NCI-H748 (cell line): ENCODE results near the gene RBFOX1.
"Not testable (repeated sequence)": the region's sequence is repeated elsewhere in the genome, so short reads cannot be mapped to it uniquely, and the experiment has no call there.

Experiments used
- DNase-seq: peaks from one replicate; lab custom pipeline; 2025; ENCODE audit not compliant: unreplicated experiment; lab: John Stamatoyannopoulos, UW

The RBFOX1 gene

GRCh38 chr16:7456211-7456610 is 123.6 kb downstream of the RBFOX1 start:
- DNase-seq: peak; percentile 97

GRCh38 chr16:7458144-7458543 is 125.5 kb downstream of the RBFOX1 start:
- DNase-seq: no peak

GRCh38 chr16:7470344-7470743 is 137.7 kb downstream of the RBFOX1 start:
- no peak for DNase-seq

GRCh38 chr16:7471268-7471667 is 138.6 kb downstream of the RBFOX1 start:
- DNase-seq: no peak

GRCh38 chr16:7482032-7482431 is 149.4 kb downstream of the RBFOX1 start:
- DNase-seq: peak; percentile 16

- DNase-seq: no peak
These were observed 150.1 kb downstream of the RBFOX1 start for GRCh38 chr16:7482596-7483290.

- peak; percentile 3 for DNase-seq
These were observed 155.1 kb downstream of the RBFOX1 start for GRCh38 chr16:7487574-7488323.

GRCh38 chr16:7492122-7492521 is 159.5 kb downstream of the RBFOX1 start:
- no peak for DNase-seq

GRCh38 chr16:7493133-7493532 is 160.5 kb downstream of the RBFOX1 start:
- DNase-seq: no peak

- DNase-seq: no peak
These were observed 165.0 kb downstream of the RBFOX1 start for GRCh38 chr16:7497691-7498090.

- no peak for DNase-seq
These were observed 169.2 kb downstream of the RBFOX1 start for GRCh38 chr16:7501868-7502267.

GRCh38 chr16:7502591-7503157 is 170.0 kb downstream of the RBFOX1 start:
- DNase-seq: not testable (repeated sequence)

- DNase-seq: no peak
These were observed 171.0 kb downstream of the RBFOX1 start for GRCh38 chr16:7503666-7504065.

GRCh38 chr16:7504844-7505243 is 172.2 kb downstream of the RBFOX1 start:
- DNase-seq: no peak

GRCh38 chr16:7505495-7505894 is 172.8 kb downstream of the RBFOX1 start:
- no peak for DNase-seq

- DNase-seq: no peak
These were observed 173.7 kb downstream of the RBFOX1 start for GRCh38 chr16:7506363-7506762.

- DNase-seq: no peak
These were observed 176.0 kb downstream of the RBFOX1 start for GRCh38 chr16:7508656-7509055.

GRCh38 chr16:7509963-7510601 is 177.4 kb downstream of the RBFOX1 start:
- DNase-seq: no peak

- no peak for DNase-seq
These were observed 179.1 kb downstream of the RBFOX1 start for GRCh38 chr16:7511549-7512260.

- DNase-seq: no peak
These were observed 179.9 kb downstream of the RBFOX1 start for GRCh38 chr16:7512503-7512902.

- DNase-seq: peak; percentile 61
These were observed 180.8 kb downstream of the RBFOX1 start for GRCh38 chr16:7513429-7513828.
